Upper lobe of left lung (tissue), 4 donors: ENCODE results near the gene CTDP1.

Experiments
- EP300 ChIP-seq, 4 donors: sonication (generic); formaldehyde crosslinking; IDR thresholded peaks; one replicate each; pipeline ENCODE4 v1.5.1; 2017; ENCODE audit warnings: antibody characterized with exemption in 4 of 4, control low read depth in 2 of 4
- POLR2A ChIP-seq, 4 donors: fragments of 450-650 bp; IDR thresholded peaks; one replicate each; pipeline ENCODE4 v1.5.1; 2016 to 2017; ENCODE audit warnings: antibody characterized with exemption in 4 of 4, mild to moderate bottlenecking in 2 of 4
- POLR2AphosphoS5 ChIP-seq, 2 donors: sonication (generic); formaldehyde crosslinking; IDR thresholded peaks; one replicate each; pipeline ENCODE4 v1.5.1; 2017; ENCODE audit warnings: antibody characterized with exemption in 2 of 2
- TF ChIP-seq, protein P1 (sequence below), 6 experiments: fragments of 450-650 bp in 4 of 6; fragments of 200-600 bp in 2 of 6; sonication (generic) in 2 of 6; IDR thresholded peaks; one replicate each; pipeline ENCODE4 v1.5.1; 2016 to 2019; ENCODE audit warnings: antibody characterized with exemption in 6 of 6

GRCh38 chr18:79735071-79735980, 55.7 kb downstream of the CTDP1 start:
- TF ChIP-seq, protein P1, sequence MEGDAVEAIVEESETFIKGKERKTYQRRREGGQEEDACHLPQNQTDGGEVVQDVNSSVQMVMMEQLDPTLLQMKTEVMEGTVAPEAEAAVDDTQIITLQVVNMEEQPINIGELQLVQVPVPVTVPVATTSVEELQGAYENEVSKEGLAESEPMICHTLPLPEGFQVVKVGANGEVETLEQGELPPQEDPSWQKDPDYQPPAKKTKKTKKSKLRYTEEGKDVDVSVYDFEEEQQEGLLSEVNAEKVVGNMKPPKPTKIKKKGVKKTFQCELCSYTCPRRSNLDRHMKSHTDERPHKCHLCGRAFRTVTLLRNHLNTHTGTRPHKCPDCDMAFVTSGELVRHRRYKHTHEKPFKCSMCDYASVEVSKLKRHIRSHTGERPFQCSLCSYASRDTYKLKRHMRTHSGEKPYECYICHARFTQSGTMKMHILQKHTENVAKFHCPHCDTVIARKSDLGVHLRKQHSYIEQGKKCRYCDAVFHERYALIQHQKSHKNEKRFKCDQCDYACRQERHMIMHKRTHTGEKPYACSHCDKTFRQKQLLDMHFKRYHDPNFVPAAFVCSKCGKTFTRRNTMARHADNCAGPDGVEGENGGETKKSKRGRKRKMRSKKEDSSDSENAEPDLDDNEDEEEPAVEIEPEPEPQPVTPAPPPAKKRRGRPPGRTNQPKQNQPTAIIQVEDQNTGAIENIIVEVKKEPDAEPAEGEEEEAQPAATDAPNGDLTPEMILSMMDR (IDR thresholded peaks at IDR 0.05), result no peak
- TF ChIP-seq EP300 (IDR thresholded peaks at IDR 0.05) (no peak), POLR2AphosphoS5 (IDR thresholded peaks at IDR 0.05) (no peak), POLR2A (IDR thresholded peaks at IDR 0.05) (no peak)
